Retinal pigment epithelial cell (primary cell): ENCODE measurements around the gene CEP104.
A peak's percentile ranks its signal among the peaks of the same experiment; 100 is the strongest.

Source experiments
- DNase-seq: peaks from one replicate; pipeline ENCODE4 v3.0.0-alpha.2; 2010; ENCODE audit warnings: low read depth
- H3K4me3 ChIP-seq: 2 replicates; pipeline ENCODE4 v1.5.1; 2011; ENCODE audit warnings: mild to moderate bottlenecking, low read length, control low read depth, moderate library complexity
- TF ChIP-seq, protein P1 (sequence below): conservative IDR thresholded peaks from 2 replicates; pipeline ENCODE4 v1.5.1; 2011; ENCODE audit warnings: low read depth, low read length, control low read depth, inconsistent platforms

The CEP104 gene

DNA sequence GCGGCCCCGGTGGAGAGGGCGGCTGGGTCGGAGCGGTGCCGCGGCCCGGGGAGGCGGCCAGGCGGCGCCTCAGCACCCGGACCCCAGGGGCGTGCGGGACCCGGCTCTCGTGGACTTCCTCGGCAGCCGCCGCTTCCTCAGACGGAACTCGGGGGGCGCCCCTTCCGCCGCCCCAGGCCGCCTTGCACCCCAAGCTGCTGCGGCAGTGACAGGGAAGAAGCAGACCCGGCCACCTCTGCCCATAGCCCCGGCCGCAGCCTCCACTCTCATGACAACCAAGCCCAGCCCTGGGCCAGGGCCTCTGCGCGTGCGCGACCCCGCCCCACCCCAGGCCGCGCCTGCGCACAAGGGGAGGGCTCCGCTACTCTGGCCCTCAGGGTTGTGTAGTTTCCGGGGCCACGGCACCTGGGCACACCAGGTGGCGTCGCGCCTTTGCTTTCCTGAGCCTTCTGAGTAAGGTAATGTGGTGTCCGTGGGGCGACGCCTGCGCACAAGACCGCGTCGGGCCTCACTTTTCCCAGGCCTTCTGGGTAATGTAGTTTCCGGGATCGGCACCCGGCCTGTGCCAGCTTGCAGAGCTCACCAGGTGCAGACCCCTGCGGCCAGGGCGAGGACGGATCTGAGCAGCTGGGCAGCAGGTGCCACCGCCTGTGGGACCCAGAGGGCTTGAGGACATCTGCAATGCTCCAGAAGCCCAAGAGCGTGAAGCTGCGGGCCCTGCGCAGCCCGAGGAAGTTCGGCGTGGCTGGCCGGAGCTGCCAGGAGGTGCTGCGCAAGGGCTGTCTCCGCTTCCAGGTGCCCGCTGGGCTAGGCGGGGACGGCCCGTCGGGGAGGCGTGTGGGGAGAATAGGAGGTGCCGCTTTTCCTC, at the start of gene CEP104, which contains the start of gene DFFB:
CEP104 (minus strand) TSS at position 289 of the 868 bp plus-strand sequence. CDS start 4,804 bp downstream, outside the sequence.
DFFB (plus strand) TSS at position 554 of the 868 bp plus-strand sequence; CDS start at position 682, 128 bp downstream.
- DNase-seq: peak; percentile 77
- TF ChIP-seq, protein P1, sequence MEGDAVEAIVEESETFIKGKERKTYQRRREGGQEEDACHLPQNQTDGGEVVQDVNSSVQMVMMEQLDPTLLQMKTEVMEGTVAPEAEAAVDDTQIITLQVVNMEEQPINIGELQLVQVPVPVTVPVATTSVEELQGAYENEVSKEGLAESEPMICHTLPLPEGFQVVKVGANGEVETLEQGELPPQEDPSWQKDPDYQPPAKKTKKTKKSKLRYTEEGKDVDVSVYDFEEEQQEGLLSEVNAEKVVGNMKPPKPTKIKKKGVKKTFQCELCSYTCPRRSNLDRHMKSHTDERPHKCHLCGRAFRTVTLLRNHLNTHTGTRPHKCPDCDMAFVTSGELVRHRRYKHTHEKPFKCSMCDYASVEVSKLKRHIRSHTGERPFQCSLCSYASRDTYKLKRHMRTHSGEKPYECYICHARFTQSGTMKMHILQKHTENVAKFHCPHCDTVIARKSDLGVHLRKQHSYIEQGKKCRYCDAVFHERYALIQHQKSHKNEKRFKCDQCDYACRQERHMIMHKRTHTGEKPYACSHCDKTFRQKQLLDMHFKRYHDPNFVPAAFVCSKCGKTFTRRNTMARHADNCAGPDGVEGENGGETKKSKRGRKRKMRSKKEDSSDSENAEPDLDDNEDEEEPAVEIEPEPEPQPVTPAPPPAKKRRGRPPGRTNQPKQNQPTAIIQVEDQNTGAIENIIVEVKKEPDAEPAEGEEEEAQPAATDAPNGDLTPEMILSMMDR: peak; percentile 39
- H3K4me3 ChIP-seq: peak within 1 kb of the TSS; percentile 84

DNA sequence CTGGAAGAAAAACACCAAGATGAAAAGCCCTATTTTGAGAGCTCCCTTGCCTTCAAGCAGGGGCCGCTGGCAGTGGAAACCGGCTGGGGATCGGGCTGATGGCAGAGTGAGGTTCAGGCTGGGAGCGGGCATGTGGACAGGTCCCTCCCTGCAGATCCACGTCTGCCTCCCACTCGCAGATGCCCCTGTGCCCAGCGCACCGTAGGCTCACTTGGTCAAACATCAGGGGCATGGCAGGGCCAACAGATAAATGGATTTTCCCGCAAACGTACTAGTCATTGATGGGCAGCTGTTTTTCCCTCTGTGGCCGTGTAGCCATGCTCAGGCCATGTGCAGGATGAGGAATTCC, 49.6 kb upstream of the CEP104 start:
- no peak for DNase-seq
- H3K4me3 ChIP-seq: no peak overlapping the region
- TF ChIP-seq, protein P1: no peak

DNA sequence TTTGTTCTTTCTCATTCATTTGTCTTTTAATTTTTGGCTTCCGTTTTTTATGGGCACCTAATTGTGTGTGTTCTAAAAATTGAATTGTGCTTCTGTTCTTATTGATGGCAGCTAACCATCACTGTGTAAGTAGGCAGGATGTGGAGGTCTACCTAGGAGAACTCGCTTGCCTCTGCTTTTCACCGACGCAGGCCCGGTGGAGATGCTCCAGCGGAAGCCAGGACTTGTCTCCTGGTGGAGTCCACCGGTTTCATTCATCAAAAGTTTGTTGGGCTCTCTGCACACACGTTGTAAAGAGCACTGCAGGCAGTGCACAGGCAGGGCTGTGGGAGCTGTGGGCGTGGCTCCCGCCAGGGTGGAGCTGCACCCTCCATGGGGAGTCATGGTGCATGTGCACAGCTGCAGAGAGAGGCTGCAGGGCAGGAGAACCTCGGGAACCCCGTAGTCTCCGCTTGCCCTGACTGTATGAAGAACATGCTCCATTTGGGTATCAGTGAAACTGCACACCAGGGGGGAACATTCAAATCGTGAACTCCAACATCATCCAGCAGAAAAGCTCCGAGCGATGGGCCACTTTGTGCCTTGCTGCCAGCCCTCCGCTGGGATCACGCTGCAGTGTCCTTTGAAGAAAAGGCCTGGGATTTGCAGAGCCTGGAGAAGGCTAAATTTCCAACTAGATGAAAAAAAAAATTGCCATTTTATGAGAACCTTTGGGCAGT, 49.1 kb upstream of the CEP104 start:
- H3K4me3 ChIP-seq: no peak overlapping the region
- TF ChIP-seq, protein P1: no peak
- no peak for DNase-seq

DNA sequence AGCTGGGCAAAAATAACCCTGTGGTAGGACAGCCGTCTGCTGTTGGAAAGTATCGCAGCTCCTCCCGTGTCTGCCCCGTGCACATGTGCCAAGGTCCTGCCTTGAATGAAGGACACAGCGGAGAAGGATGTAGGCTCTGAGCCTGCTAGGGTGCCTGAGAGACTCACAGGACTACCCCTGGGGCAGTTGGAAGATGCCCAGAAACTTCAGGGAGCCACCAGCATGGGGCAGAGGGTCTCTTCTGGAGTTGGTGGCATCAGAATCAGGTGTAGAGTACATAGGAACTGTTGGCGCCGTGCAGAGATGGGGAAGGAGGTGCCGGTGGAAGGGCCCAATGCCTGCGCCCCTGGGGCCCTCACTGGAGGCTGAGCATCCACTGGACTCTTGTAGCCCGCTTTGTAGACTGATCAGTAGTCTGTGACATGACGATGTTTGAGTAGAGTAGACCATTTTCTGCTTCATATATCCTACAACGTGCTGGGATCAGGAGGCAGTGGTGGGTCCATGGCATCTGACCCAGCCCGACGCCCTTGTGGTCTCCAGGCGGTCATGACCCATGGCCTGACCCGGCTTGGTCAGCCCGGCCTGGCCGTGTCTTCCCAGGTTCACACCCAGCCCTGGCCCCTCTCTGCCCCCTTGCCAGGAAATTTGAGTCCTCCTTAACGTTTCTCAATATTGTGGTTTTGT, 48.4 kb upstream of the CEP104 start:
- no peak overlapping the region for H3K4me3 ChIP-seq
- TF ChIP-seq, protein P1: no peak

GRCh38 chr1:3904843-3905185, 47.8 kb upstream of the CEP104 start:
- DNase-seq: no peak
- TF ChIP-seq, protein P1: no peak
- H3K4me3 ChIP-seq: no peak overlapping the region

More for the DNA sequence above, 48.4 kb upstream of the CEP104 start:
- no peak for DNase-seq

GRCh38 chr1:3904006-3904842, 47.2 kb upstream of the CEP104 start:
- H3K4me3 ChIP-seq: no peak overlapping the region
- TF ChIP-seq, protein P1: no peak
- DNase-seq: no peak
